CD4-positive, alpha-beta T cell treated with Interleukin-12 subunit alpha and Interleukin-12 subunit beta, for 1 hour (primary cell): Measurements from ENCODE around the gene KCTD17.

Experiments used
- DNase-seq: peaks from one replicate; pipeline ENCODE4 v3.0.0-alpha.2; 2020

KCTD17 gene

DNA sequence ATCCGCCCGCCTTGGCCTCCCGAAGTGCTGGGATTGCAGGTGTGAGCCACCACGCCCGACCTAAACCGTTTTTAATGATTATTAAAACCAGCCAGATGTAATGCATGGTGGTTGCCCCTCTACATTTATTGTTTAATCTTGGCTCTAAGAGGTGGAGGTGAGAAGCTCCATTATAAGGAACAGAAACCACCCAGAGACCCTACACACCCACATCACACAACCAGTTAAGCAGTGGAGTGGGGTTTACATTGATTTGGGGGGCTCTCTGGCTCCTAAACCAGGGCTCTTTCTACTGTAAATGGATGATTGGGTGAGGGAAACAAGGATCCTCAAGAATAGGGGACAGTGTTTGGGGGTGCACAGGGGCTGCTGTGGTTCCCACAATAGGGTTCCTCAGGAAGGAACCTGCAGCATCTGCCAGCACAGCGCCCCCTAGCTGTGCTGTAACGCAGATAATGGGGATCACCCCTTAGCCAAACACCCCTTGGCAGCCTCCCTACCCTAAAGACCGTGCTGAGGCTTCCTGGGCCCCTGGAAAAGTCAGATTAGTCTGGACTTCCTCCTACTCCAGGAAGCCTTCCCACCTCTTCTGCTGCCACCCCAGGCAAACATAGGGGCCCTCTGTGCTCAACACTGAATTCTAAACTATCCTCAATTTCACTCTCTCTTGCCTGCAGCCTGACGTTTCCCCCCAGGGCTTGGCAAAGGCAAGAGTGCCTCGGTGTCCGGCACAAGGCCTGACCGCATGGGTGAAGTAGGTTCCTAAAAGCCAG is 29.6 kb upstream of the KCTD17 start:
- peak; percentile 66 for DNase-seq

DNA sequence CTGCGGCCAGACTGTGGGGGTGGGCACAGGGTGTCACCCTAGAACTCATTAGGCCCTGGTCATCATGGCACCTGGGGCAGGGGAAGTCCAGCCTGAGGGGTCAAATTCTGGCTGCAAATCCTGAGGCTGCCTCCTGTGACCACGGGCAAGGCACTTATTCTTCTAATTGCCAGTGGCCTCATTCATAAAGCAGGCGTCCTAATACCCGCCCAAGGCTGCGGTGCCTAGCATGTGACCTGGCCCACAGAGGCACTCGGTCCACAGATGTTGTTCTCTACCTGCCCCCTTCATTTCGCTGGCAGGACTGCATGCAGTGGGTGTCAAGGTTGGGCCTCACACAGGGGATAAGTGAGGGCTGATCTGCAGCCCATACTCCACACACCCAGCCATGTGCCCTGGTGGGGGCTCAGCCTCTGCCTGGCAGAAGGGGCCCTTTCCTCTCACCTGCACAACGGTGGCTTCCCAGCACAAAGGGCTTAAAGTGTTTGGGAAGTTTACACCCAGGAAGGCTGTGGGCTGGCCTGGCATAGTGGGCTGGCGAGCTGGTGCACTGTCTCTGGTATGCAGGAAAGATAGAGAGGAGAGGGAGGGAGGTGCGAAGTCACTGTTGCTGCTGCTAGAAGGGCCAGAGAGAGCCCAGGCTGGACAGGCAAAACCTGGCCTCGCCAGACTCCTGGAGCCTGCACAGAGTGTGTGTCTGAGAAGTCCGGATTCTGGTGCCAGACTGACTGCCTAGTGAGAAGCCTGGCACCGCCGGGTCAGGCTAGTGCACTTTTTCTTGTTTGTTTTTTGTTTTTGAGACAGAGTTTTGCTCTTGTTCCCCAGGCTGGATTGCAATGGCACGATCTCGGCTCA is 28.8 kb upstream of the KCTD17 start:
- DNase-seq: no peak

GRCh38 chr22:37023743-37024338 is 27.7 kb upstream of the KCTD17 start:
- no peak for DNase-seq

DNA sequence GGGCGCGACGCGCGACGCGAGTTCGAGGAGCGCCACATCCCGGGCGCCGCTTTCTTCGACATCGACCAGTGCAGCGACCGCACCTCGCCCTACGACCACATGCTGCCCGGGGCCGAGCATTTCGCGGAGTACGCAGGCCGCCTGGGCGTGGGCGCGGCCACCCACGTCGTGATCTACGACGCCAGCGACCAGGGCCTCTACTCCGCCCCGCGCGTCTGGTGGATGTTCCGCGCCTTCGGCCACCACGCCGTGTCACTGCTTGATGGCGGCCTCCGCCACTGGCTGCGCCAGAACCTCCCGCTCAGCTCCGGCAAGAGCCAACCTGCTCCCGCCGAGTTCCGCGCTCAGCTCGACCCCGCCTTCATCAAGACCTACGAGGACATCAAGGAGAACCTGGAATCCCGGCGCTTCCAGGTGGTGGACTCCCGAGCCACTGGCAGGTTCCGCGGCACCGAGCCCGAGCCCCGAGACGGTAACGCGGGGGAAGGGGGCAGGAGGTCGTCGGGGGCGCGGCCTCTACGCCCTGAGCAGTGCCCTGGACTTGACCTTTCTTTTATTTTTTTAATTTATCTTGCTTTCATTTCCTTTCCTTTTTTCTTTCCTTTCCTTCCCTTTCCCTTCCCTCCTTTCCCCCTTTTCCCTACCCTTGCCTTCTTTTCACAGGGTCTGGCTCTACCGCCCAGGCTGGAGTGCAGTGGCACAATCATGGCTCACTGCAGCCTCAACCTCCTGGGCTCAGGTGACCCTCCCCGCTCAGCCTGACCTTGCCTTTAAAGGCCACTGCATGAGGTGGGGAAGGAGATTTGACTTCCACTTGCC is 27.0 kb upstream of the KCTD17 start:
- no peak for DNase-seq

DNA sequence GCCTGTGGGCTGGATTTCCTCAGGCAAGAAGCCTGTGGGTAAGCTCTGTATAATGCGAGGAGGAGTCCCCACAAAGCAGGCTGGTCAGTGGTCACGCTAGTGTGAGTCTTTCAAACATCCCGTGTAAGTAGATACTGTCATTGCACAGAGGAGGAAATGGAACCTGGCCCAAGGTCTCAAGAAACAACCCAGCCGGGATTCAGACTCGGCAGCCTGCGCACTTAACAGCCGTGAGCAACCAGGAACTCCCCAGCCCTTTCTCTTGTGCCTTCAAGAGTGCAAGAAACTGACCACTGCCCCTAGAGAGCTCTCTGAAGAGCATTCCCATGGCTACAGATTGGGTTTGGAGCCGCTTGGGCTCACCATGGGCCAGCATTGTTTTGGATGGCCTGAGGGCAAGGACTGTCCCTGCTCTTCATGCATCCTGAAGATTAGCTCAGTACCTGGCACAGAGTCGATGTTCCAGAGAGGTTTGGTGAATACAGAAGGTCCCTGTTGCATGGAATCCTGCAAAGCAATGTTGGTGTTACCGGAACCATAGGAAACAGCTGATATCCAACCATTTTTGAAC is 26.0 kb upstream of the KCTD17 start:
- no peak for DNase-seq

DNA sequence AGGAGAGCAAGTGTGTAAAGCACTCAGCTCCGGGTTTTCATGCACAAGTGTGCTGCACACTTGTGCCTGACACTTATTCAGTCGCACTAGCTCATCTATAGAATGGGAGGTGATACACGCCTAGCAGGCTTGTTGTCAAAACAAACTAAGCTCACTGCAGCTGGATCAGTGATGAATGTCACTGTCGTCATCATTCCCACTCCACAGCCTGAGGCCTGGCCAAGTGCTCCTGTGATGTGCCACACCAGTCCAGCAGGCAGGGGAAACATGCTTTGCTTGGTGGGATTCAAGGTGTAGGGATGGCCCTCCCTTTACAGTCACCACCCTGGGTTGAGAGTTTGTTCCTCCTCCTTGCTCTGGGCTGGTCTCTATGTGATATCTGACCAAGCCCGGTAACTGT is 25.2 kb upstream of the KCTD17 start:
- DNase-seq: no peak

DNA sequence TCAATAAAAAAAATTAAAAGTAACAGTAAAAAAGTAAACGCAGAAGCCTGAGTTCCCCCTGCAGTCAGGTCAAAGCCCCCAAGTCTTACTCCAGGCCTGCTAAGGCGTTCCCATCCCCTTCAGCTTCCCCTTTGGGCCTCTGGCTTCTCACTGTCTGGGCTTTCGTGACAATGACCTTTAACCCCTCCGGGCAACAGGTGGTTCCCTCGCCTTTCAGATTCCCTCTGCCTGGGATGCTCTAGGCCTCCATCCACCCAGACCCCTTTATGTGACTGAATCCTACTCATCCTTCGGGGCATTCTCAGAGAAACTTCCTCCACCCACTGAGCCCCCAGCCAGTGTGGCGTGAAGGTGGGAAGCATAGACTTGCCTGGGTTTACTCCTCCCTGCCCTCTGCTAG is 24.0 kb upstream of the KCTD17 start:
- no peak for DNase-seq

DNA sequence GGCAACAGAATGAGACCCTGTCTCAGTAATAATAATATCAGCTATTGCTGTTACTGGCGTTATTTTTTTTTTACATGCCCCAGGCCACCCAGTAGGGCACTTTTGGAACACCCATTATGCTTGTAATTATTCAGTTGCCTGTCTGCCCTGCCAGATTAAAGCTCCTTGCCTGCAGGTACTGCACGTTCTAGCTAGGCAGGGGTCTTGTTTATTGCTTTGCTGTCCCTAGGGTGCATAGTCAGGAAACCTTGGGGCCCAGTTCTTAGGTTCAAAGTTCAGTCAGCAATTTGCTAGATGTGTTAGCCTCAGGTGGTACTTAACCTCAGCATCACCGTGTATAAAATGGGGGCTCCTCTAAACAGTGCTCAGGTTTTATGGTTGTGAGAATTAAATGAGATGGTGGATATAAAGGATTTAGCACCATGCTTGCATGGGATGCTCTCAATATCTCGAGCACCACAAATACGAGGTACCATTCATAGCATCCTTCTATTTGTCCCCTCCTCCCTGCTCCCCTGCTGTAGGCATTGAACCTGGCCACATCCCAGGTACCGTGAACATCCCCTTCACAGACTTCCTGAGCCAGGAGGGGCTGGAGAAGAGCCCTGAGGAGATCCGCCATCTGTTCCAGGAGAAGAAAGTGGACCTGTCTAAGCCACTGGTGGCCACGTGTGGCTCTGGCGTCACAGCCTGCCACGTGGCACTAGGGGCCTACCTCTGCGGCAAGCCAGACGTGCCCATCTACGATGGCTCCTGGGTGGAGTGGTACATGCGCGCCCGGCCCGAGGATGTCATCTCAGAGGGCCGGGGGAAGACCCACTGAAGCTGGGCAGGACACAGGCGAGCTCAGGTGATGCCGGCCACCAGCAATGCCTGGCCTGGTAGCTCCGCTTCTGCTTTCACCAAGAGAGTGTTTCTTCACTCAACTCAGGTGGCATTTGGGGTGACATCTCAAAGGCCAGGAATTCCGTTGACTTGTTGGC is 22.6 kb upstream of the KCTD17 start:
- DNase-seq: no peak

DNA sequence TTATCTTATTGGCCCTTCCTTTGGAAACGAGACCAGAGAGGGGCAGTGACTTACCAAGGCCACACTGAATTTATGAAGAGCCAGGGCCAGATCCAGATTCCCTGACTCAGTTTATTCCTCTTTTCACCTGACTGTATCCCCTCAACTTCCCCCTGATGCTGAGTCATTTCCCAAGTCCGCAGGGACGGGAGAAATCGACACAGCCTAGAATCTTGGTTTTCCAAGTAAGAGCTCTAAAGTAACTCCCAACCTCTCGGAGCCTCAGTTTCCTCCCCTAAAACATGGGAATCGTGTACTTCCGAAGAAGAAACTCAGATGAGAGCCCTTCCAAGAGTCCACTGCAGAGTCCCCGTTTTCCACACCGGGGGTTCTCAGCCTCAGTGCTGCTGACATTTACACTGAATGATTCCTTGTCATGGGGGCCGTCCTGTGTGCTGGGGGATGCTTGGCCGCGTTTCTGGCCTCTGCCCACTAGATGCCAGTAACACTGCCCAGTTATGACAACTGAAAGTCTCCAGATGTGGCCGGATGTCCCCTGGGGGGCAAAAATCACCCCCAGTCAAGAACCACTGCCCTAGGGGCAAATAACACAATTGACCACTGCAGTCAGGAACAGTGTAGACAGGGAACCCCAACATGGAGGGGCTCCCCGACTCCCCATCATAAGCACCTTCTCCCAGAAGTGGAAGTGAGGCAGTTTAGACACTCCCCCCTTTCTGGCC is 20.8 kb upstream of the KCTD17 start:
- DNase-seq: no peak

GRCh38 chr22:37032134-37032534 is 19.4 kb upstream of the KCTD17 start:
- DNase-seq: no peak

GRCh38 chr22:37032535-37033460 is 18.7 kb upstream of the KCTD17 start:
- DNase-seq: no peak

DNA sequence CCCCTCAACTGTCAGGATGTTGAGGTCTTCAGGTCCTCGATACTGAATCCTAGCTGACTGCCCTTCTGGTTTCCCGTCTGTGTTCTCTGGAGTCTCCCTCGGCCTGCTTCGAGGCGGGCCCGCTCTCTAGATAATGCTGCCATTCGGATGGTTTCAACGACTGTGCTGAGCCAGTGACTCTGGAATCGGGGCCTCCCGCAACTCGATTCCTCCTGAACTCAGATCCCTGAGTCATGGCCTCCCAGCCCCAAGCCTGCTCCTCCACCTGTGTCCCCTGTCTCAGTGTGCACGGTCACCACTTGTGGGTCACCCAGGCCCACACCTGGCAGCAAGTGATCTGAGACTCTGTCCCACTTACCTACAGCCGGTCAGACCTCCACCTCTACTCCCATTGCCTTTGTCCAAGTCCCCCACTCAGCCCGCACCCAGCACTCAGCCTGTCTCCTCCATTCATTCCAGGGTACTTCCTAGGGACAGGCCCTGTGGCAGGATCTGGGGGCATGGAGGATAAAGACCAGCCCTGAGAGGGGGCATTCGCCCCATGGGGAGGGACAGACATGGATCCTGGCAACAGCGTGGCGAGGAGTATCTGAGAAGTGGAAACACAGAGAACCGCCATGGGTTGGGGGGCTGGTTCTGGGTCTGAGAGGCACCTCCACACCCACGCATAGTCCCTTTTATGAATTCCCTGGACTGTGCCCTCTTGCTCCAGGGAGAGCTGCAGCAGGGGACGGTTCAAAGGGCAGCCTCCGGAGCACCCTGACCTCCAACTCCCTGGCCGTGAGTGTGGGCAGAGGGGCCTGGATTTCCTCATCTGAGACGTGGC is 17.7 kb upstream of the KCTD17 start:
- no peak for DNase-seq

DNA sequence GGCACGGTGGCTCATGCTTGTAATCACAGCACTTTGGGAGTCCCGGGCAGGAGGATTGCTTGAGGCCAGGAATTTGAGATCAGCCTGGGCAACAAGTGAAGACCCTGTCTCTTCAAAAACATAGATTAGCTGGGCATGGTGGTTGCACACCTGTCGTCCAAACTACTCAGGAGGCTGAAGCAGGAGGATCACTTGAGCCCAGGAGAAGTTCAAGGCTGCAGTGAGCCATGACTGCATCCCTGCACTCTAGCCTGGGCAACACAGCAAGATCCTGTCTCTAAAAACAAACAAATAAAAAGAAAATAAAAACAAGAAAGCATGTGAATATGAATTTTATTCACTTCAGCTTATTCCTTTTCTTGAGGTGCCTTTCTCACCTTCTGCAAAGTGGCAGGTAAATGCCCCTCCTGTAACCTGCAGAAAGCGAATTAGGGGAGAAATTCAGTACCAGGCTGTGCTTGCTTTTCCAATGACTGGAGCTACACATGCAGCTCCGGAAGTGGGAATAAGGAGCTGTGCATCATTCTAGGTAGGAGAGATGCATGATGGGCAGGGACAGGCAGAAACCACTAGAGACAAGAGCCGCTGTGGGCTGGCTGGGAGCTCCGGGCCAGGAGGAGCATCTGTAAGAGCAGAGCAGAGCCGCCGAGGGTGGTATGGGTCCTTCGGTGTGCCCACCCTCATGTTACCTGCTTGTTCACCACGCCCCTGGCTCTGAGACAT is 14.7 kb upstream of the KCTD17 start:
- DNase-seq: no peak

- DNase-seq: no peak
Measured at GRCh38 chr22:37037669-37038068, 13.9 kb upstream of the KCTD17 start.

DNA sequence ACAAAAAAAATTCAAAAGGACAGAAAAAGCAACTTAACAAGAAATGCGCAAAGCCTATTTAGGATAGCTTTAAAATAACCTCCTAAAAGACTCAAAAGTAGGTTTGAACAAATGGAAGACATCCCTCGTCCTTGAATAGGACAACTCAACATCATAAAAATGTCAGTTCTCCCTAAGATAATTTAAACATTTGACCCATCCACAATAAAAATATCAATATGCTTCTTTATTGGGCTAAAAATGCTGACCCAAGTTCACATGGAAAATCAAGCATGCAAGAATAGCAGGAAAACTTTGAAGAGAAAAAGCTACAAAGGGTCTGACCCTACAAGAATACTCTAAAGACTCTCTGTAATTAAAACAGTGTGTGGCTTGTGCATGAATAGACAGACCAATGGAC is 12.1 kb upstream of the KCTD17 start:
- no peak for DNase-seq

DNA sequence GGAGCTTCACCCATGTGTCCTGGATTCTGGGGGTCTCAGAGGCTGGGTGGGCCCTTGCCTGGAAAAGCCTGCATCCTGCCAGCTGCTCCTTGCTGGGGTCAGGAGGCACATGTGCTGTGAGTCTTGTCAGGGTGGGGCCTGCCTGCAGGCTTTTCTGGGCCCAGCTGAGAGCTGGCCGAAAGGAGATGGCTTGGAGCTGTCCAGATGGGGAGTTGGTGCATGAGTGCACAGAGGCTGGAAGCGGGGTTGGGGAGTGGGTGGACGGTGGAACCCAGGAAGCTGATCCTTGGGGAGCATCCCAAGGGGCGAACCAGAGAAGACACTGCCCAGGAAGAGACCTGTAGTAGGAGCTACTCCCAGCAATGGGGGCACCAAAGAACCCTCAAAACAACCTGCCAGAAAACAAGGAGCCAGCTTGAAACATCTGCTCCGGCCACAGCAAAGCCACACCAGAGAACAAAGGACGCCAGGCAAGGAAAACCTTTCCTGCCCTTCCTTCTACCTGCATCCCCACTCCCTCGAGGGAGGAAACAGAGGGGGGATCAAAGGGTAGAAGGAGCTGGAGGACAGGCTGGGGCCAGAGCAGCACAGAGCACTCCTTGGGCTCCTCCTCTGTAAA is 8.2 kb upstream of the KCTD17 start:
- DNase-seq: no peak

GRCh38 chr22:37043828-37044538 is 7.6 kb upstream of the KCTD17 start:
- peak; percentile 42 for DNase-seq
